Measurements from ENCODE around the gene DHPS.

DNA sequence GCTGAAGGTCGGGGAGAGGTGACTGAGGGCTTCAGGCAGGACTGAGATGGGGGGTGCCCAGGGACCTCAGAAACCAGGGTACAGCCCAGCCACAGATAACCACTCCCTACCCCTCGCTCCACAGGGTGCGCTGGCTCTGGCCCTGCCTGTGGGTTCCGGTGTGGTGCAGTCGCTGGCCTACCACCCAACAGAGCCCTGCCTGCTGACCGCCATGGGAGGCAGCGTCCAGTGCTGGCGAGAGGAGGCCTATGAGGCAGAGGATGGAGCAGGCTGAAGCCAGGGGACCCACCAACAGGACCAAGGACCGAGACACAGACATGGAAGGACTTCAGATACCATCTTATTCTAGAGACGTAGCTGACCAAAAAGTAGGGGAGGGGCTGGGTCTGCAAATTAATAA is 6.3 kb downstream of the DHPS start:
- TF ChIP-seq, protein P1, sequence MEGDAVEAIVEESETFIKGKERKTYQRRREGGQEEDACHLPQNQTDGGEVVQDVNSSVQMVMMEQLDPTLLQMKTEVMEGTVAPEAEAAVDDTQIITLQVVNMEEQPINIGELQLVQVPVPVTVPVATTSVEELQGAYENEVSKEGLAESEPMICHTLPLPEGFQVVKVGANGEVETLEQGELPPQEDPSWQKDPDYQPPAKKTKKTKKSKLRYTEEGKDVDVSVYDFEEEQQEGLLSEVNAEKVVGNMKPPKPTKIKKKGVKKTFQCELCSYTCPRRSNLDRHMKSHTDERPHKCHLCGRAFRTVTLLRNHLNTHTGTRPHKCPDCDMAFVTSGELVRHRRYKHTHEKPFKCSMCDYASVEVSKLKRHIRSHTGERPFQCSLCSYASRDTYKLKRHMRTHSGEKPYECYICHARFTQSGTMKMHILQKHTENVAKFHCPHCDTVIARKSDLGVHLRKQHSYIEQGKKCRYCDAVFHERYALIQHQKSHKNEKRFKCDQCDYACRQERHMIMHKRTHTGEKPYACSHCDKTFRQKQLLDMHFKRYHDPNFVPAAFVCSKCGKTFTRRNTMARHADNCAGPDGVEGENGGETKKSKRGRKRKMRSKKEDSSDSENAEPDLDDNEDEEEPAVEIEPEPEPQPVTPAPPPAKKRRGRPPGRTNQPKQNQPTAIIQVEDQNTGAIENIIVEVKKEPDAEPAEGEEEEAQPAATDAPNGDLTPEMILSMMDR (IDR thresholded peaks at IDR 0.05): no peak
- TF ChIP-seq EZH2 (IDR thresholded peaks at IDR 0.05; ENCODE audit: borderline replicate concordance, insufficient read depth, low read depth, low read length, poor library complexity, severe bottlenecking): no peak
